Measurements from ENCODE around the gene ZNF385C. TPM values are rescaled to one million over a fixed set of nuclear protein-coding genes. Genes with fewer than 3 reads are reported as not detected.
"Not testable (repeated sequence)": the region's sequence is repeated elsewhere in the genome, so short reads cannot be mapped to it uniquely, and the experiment has no call there.

The ZNF385C gene
- total and polyA plus RNA-seq, 2 experiments from 2014 or later: not detected

- no peaks in the 10 kb centered on the region for H3K9me2 ChIP-seq (ENCODE audit: insufficient read depth)
- peak overlapping the region; percentile 44 for H3K27ac ChIP-seq
- H3K36me3 ChIP-seq (ENCODE audit: low read depth): no peaks in the 10 kb centered on the region; the same call in 1 of the 2 replicates
- WGBS, 2 experiments (ENCODE audit: low coverage in 1 of 2, low lambda C conversion rate in 2 of 2, missing lambda C conversion rate in 2 of 2): 63 to 69% methylated on average over 8 of the region's 8 CpGs
- in situ Hi-C loops (cut with MboI): no loop called here
- 0 out of 2 replicates have a peak overlapping the region, but pooled peaks have one; percentile 21 for H3K9ac ChIP-seq
- TF ChIP-seq EZH2phosphoT487 (IDR thresholded peaks at IDR 0.05; ENCODE audit: insufficient read depth, low read depth): no peak
- no peak for TF ChIP-seq EZH2 (IDR thresholded peaks at IDR 0.05; ENCODE audit: insufficient read depth, poor library complexity, severe bottlenecking)
- peaks cover 19% of the 10 kb centered on the region for H3K79me2 ChIP-seq (ENCODE audit: insufficient read depth)
- H3F3A ChIP-seq (ENCODE audit: insufficient read depth): peaks cover 28% of the 10 kb centered on the region
- H4K20me1 ChIP-seq (ENCODE audit: insufficient read depth): no peaks in the 10 kb centered on the region
- no peaks in the 10 kb centered on the region for H3K9me3 ChIP-seq (ENCODE audit: low read depth)
- peak overlapping the region; percentile 62 for H3K4me2 ChIP-seq (ENCODE audit: unreplicated experiment)
- H3K4me3 ChIP-seq: no peak overlapping the region
- peaks cover 16% of the 10 kb centered on the region for H3K4me1 ChIP-seq (ENCODE audit: insufficient read depth)
- no peak for DNase-seq
- 0 out of 2 replicates have a peak overlapping the region, but pooled peaks have one; percentile 38 for H2AFZ ChIP-seq
- H3K27me3 ChIP-seq (replicated peaks; ENCODE audit: insufficient read depth): no peaks in the 10 kb centered on the region
Measured at GRCh38 chr17:42025191-42025579, 73.1 kb downstream of the ZNF385C start.

GRCh38 chr17:42023524-42024349 is 74.5 kb downstream of the ZNF385C start:
- in situ Hi-C loops (cut with MboI): no loop called here

GRCh38 chr17:42020845-42021244 is 77.4 kb downstream of the ZNF385C start:
- peak overlapping the region; percentile 69; the same call in 1 of the 2 replicates for H3K27ac ChIP-seq
- in situ Hi-C loops (cut with MboI): not testable (repeated sequence)
- H3K9ac ChIP-seq: peak overlapping the region; percentile 93

More at GRCh38 chr17:42023524-42024349, 74.5 kb downstream of the ZNF385C start:
- no peak overlapping the region for H2AFZ ChIP-seq
- no peak overlapping the region for H3K9ac ChIP-seq
- H3F3A ChIP-seq (ENCODE audit: insufficient read depth): peaks cover 28% of the 10 kb centered on the region
- 0 out of 2 replicates have a peak overlapping the region, but pooled peaks have one; percentile 7 for H3K27ac ChIP-seq
- no peaks in the 10 kb centered on the region for H3K27me3 ChIP-seq (replicated peaks; ENCODE audit: insufficient read depth)
- no peak overlapping the region for H3K4me2 ChIP-seq (ENCODE audit: unreplicated experiment)
- H4K20me1 ChIP-seq (ENCODE audit: insufficient read depth): no peaks in the 10 kb centered on the region
- no peaks in the 10 kb centered on the region for H3K9me2 ChIP-seq (ENCODE audit: insufficient read depth)
- WGBS, 2 experiments (ENCODE audit: low coverage in 1 of 2, low lambda C conversion rate in 2 of 2, missing lambda C conversion rate in 2 of 2): 91% methylated on average over 15 of the region's 15 CpGs
- TF ChIP-seq EZH2phosphoT487 (IDR thresholded peaks at IDR 0.05; ENCODE audit: insufficient read depth, low read depth) (no peak), EZH2 (IDR thresholded peaks at IDR 0.05; ENCODE audit: insufficient read depth, poor library complexity, severe bottlenecking) (no peak)
- no peak overlapping the region for H3K4me3 ChIP-seq
- no peaks in the 10 kb centered on the region; the same call in 1 of the 2 replicates for H3K36me3 ChIP-seq (ENCODE audit: low read depth)
- H3K9me3 ChIP-seq (ENCODE audit: low read depth): no peaks in the 10 kb centered on the region
- peaks cover 16% of the 10 kb centered on the region for H3K4me1 ChIP-seq (ENCODE audit: insufficient read depth)
- no peak for DNase-seq
- H3K79me2 ChIP-seq (ENCODE audit: insufficient read depth): peaks cover 30% of the 10 kb centered on the region

DNA sequence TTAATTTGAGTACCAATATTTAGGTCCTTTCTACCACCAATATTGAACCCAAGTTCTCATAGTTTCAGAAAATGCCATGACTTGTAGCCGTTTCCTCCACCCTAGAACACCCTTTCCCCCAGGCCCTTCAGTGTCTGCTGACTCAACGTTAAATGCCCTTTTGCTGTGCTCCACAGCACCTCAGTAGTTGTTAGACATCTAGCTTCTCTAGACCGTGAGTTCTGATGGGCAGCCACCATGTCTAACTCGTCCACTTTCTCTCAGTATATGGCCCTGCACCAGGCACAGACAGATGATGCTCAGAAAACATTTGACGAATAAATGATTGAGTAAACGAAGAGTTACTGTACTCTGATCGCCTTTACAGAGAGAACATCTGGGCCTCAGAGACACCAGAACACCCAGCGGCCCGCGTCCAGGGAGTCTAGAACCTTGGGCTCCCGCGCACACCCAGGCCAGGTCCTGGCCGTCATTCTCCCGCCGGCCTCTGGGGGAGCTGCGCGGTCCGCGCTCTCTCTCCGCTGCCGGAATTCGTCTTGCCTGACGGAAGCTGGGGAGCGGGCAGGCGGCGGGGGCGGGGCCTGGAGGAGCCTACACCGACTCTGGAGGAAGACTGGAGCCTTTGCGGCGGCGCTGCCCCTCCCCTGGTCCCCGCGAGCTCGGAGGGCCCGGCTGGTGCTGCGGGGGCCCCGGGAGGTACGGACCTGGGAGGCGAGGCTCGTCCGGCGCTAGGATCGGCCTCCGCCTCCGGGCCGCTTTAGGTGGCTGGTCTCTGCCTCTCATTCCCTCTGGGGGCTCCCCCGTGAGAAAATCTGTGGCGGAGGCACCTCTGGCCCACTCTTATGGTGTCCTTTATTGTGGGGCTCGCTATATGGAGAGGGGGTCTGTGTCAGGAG is 78.5 kb downstream of the ZNF385C start, which contains the start of gene NKIRAS2:
TSS of gene NKIRAS2 (plus strand) at position 582 of the 896 bp plus-strand sequence. CDS start 1,488 bp downstream, outside the sequence.
- in situ Hi-C loops (cut with MboI): no loop called here

More at GRCh38 chr17:42020845-42021244, 77.4 kb downstream of the ZNF385C start:
- peak overlapping the region; percentile 87 for H3K4me3 ChIP-seq
- not testable (repeated sequence) for H3K9me3 ChIP-seq (ENCODE audit: low read depth); H4K20me1 ChIP-seq (ENCODE audit: insufficient read depth); H3K9me2 ChIP-seq (ENCODE audit: insufficient read depth); H3K27me3 ChIP-seq (replicated peaks; ENCODE audit: insufficient read depth); DNase-seq; H3K36me3 ChIP-seq (ENCODE audit: low read depth); H2AFZ ChIP-seq
- H3F3A ChIP-seq (ENCODE audit: insufficient read depth): peaks cover 27% of the 10 kb centered on the region
- H3K4me2 ChIP-seq (ENCODE audit: unreplicated experiment): peak overlapping the region; percentile 94
- peaks cover 19% of the 10 kb centered on the region for H3K4me1 ChIP-seq (ENCODE audit: insufficient read depth)
- peaks cover 44% of the 10 kb centered on the region for H3K79me2 ChIP-seq (ENCODE audit: insufficient read depth)
- 58 to 59% methylated on average over 8 of the region's 8 CpGs for WGBS, 2 experiments (ENCODE audit: low coverage in 1 of 2, low lambda C conversion rate in 2 of 2, missing lambda C conversion rate in 2 of 2)

More for the DNA sequence above, 78.5 kb downstream of the ZNF385C start, which contains the start of gene NKIRAS2:
- H3K9ac ChIP-seq: peak within 1 kb of the TSS; percentile 93
- 10 to 11% methylated on average over 36 to 43 of the region's 49 CpGs for WGBS, 2 experiments (ENCODE audit: low coverage in 1 of 2, low lambda C conversion rate in 2 of 2, missing lambda C conversion rate in 2 of 2)
- H3K27me3 ChIP-seq (replicated peaks; ENCODE audit: insufficient read depth): no peaks in the 10 kb centered on the region
- peak within 1 kb of the TSS; percentile 87 for H3K4me3 ChIP-seq
- peak within 1 kb of the TSS; percentile 94 for H3K4me2 ChIP-seq (ENCODE audit: unreplicated experiment)
- H4K20me1 ChIP-seq (ENCODE audit: insufficient read depth): no peaks in the 10 kb centered on the region
- peaks cover 55% of the 10 kb centered on the region for H3K79me2 ChIP-seq (ENCODE audit: insufficient read depth)
- H2AFZ ChIP-seq: peak within 1 kb of the TSS; percentile 94
- H3K36me3 ChIP-seq (ENCODE audit: low read depth): no peaks in the 10 kb centered on the region
- H3K4me1 ChIP-seq (ENCODE audit: insufficient read depth): peaks cover 20% of the 10 kb centered on the region
- peak; percentile 97 for DNase-seq
- H3F3A ChIP-seq (ENCODE audit: insufficient read depth): peaks cover 18% of the 10 kb centered on the region
- H3K27ac ChIP-seq: peak within 1 kb of the TSS; percentile 69
- TF ChIP-seq EZH2phosphoT487 (IDR thresholded peaks at IDR 0.05; ENCODE audit: insufficient read depth, low read depth) (no peak), EZH2 (IDR thresholded peaks at IDR 0.05; ENCODE audit: insufficient read depth, poor library complexity, severe bottlenecking) (no peak)
- no peaks in the 10 kb centered on the region for H3K9me2 ChIP-seq (ENCODE audit: insufficient read depth)
- H3K9me3 ChIP-seq (ENCODE audit: low read depth): no peaks in the 10 kb centered on the region
